ENCODE measurements around the gene PKP1. TPM values are rescaled to one million over a fixed set of nuclear protein-coding genes. Genes with fewer than 3 reads are reported as not detected.

Gene PKP1
- total and polyA plus RNA-seq, 3 donors from 2014 or later, result 0.11 to 0.63 (median 0.50) TPM

DNA sequence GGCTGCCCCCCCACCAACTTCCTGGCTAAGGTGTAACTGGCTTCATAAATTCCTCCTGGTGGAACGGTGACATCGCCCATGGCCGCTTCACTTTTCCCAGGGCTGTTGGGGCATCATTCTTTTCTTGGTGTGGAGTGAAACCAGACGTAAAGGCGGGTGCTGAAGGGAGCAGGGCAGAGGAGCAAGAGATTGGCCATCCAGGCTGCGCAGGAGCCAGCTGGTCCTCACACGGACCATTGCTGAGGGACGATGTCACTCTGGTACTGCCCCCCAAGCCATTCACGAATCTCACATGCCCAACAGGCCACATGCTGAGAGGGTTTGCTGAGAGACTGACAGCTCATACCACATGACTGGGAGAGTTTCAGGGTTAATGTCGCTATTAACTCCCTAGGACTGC lies 10.5 kb upstream of the PKP1 start:
- no peaks in the 10 kb centered on the region for H3K4me1 ChIP-seq
- H3K36me3 ChIP-seq (ENCODE audit: low read depth, missing control alignments), result no peaks in the 10 kb centered on the region
- H3K27ac ChIP-seq, result no peak overlapping the region
- intact Hi-C loops (cut with DNase I; ENCODE audit: low total_unique reads), result no loop called here
- WGBS, 2 donors, result 89 to 93% methylated on average over 10 of the region's 10 CpGs
- no peak for DNase-seq
- no peak overlapping the region for H3K4me3 ChIP-seq
- TF ChIP-seq, protein P1, sequence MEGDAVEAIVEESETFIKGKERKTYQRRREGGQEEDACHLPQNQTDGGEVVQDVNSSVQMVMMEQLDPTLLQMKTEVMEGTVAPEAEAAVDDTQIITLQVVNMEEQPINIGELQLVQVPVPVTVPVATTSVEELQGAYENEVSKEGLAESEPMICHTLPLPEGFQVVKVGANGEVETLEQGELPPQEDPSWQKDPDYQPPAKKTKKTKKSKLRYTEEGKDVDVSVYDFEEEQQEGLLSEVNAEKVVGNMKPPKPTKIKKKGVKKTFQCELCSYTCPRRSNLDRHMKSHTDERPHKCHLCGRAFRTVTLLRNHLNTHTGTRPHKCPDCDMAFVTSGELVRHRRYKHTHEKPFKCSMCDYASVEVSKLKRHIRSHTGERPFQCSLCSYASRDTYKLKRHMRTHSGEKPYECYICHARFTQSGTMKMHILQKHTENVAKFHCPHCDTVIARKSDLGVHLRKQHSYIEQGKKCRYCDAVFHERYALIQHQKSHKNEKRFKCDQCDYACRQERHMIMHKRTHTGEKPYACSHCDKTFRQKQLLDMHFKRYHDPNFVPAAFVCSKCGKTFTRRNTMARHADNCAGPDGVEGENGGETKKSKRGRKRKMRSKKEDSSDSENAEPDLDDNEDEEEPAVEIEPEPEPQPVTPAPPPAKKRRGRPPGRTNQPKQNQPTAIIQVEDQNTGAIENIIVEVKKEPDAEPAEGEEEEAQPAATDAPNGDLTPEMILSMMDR (IDR thresholded peaks at IDR 0.05), result no peak
- TF ChIP-seq POLR2A (IDR thresholded peaks at IDR 0.05), result no peak
- H3K9me3 ChIP-seq, result no peaks in the 10 kb centered on the region
- H3K27me3 ChIP-seq, result no peaks in the 10 kb centered on the region

DNA sequence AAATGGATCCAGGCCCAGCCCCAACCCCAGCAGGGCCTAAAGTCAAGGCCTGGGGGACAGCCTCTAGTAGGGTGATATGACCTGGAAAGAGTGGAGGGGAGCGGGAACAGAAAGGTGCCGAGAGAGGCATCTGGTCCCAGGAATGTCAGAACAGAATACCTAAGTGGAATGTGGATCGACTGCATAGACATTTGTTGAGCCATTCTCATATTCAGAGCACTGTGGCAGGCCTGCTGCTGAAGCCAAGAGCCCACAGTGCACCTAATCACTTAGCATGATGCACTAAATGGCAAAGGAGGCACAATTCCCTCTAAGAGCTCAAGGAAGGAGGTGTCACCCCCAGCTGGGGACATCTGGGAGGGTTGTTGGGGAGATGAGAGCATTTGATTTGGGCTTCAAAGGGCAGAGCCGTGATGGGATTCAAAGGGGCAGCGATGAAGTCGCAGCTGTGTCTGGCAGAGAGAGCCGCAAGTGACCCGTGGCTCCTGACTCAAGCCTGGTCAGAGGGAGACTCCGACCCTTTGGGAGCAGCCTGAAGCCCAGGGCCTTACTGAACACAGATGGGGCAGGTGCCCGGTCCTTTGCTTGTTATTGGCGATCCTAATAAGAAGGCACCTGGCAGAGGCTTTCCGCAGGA lies 8.6 kb upstream of the PKP1 start:
- no peak overlapping the region for H3K27ac ChIP-seq
- no peaks in the 10 kb centered on the region for H3K27me3 ChIP-seq
- H3K4me1 ChIP-seq, result no peaks in the 10 kb centered on the region
- no peak overlapping the region for H3K4me3 ChIP-seq
- no peaks in the 10 kb centered on the region for H3K9me3 ChIP-seq
- intact Hi-C loops (cut with DNase I; ENCODE audit: low total_unique reads), result no loop called here
- WGBS, 2 donors, result 93 to 98% methylated on average over 4 to 12 of the region's 12 CpGs
- no peak for TF ChIP-seq POLR2A (IDR thresholded peaks at IDR 0.05)
- TF ChIP-seq, protein P1 (IDR thresholded peaks at IDR 0.05), result no peak
- no peaks in the 10 kb centered on the region for H3K36me3 ChIP-seq (ENCODE audit: low read depth, missing control alignments)
- no peak for DNase-seq

DNA sequence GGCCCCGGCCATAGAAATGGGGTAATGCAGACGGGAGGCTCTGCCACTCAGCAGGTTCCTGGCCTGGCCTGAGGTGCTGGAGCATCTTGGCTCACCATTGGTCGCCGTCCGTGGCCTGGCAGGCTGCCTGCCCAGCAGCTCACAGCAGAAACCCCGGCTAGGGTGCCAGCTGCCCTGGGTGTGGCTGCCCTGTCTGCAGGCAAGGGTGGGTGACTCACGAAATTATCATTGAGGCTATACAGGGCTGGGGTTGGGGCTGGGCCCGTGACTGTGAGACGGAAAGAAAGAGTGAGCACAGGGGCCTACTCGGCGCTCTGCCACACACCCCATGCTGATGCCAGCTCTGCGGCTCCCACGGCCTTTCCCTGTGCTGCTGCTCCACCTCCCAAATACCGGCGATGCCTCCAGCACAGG lies 8.0 kb upstream of the PKP1 start:
- no peak overlapping the region for H3K4me3 ChIP-seq
- DNase-seq, result no peak
- 73 to 87% methylated on average over 9 to 15 of the region's 15 CpGs for WGBS, 2 donors

DNA sequence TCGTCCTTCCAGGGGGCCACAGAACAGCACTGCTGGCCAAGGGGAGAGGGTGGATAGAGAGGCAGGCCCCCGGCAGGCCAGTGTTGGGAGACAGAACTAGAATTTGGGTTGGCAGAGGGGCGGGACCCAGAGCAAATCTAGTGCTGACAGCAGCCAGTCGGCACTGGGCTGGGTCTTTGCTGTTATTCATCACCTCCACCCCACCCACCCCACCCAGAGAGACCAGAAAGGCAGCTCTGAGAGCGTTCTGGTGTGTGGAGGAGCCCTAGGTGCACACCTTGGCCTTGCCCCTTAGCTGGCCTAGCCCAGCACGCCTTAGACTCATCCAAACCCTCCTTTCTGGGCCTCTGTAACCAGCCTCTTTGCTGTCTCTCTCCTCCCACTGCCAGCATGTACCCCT lies 6.4 kb upstream of the PKP1 start:
- DNase-seq, result no peak
- H3K4me3 ChIP-seq, result no peak overlapping the region
- no peaks in the 10 kb centered on the region for H3K36me3 ChIP-seq (ENCODE audit: low read depth, missing control alignments)
- no peaks in the 10 kb centered on the region for H3K4me1 ChIP-seq
- intact Hi-C loops (cut with DNase I; ENCODE audit: low total_unique reads), result no loop called here
- H3K27me3 ChIP-seq, result no peaks in the 10 kb centered on the region
- H3K9me3 ChIP-seq, result no peaks in the 10 kb centered on the region
- WGBS, 2 donors, result 76 to 88% methylated on average over 3 to 6 of the region's 6 CpGs
- no peak for TF ChIP-seq POLR2A (IDR thresholded peaks at IDR 0.05)
- TF ChIP-seq, protein P1 (IDR thresholded peaks at IDR 0.05), result no peak
- no peak overlapping the region for H3K27ac ChIP-seq

More for the DNA sequence above, 8.0 kb upstream of the PKP1 start:
- intact Hi-C loops (cut with DNase I; ENCODE audit: low total_unique reads), result no loop called here
- no peak for TF ChIP-seq POLR2A (IDR thresholded peaks at IDR 0.05)
- TF ChIP-seq, protein P1 (IDR thresholded peaks at IDR 0.05), result no peak
- Histone ChIP-seq H3K27me3 (no peaks in the 10 kb centered on the region), H3K9me3 (no peaks in the 10 kb centered on the region), H3K4me1 (no peaks in the 10 kb centered on the region), H3K27ac (no peak overlapping the region), H3K36me3 (ENCODE audit: low read depth, missing control alignments) (no peaks in the 10 kb centered on the region)

DNA sequence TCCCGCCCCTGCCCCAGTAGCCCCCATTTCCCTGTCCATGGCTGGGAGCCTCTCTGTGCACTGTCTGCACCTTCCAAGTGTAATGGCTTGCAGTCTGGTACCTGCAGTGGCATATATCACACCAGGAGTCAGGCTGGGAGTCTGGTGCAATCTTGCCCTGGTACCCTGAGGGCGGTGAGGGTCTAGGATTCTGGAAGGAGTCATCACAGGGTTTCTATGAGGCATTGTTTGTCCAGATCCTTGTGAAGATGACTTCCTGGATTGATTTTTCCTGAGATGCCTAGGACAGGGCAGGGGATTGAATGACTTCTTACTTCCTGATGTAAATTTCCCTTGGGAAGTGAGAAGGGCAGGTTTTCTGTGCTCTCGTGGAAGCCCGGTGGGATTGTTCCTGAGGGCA lies 5.9 kb upstream of the PKP1 start:
- DNase-seq, result no peak
- Histone ChIP-seq H3K27me3 (no peaks in the 10 kb centered on the region), H3K9me3 (no peaks in the 10 kb centered on the region), H3K4me1 (no peaks in the 10 kb centered on the region), H3K4me3 (no peak overlapping the region), H3K36me3 (ENCODE audit: low read depth, missing control alignments) (no peaks in the 10 kb centered on the region), H3K27ac (no peak overlapping the region)
- intact Hi-C loops (cut with DNase I; ENCODE audit: low total_unique reads), result no loop called here
- WGBS, 2 donors, result 85 to 94% methylated on average over 2 to 4 of the region's 4 CpGs
- no peak for TF ChIP-seq POLR2A (IDR thresholded peaks at IDR 0.05)
- TF ChIP-seq, protein P1 (IDR thresholded peaks at IDR 0.05), result no peak

All from testis (tissue), 3 donors.